ENCODE results near the gene NEK3.
"Not testable (repeated sequence)": the region's sequence is repeated elsewhere in the genome, so short reads cannot be mapped to it uniquely, and the experiment has no call there.

Gene NEK3, protein sequence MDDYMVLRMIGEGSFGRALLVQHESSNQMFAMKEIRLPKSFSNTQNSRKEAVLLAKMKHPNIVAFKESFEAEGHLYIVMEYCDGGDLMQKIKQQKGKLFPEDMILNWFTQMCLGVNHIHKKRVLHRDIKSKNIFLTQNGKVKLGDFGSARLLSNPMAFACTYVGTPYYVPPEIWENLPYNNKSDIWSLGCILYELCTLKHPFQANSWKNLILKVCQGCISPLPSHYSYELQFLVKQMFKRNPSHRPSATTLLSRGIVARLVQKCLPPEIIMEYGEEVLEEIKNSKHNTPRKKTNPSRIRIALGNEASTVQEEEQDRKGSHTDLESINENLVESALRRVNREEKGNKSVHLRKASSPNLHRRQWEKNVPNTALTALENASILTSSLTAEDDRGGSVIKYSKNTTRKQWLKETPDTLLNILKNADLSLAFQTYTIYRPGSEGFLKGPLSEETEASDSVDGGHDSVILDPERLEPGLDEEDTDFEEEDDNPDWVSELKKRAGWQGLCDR

DNA sequence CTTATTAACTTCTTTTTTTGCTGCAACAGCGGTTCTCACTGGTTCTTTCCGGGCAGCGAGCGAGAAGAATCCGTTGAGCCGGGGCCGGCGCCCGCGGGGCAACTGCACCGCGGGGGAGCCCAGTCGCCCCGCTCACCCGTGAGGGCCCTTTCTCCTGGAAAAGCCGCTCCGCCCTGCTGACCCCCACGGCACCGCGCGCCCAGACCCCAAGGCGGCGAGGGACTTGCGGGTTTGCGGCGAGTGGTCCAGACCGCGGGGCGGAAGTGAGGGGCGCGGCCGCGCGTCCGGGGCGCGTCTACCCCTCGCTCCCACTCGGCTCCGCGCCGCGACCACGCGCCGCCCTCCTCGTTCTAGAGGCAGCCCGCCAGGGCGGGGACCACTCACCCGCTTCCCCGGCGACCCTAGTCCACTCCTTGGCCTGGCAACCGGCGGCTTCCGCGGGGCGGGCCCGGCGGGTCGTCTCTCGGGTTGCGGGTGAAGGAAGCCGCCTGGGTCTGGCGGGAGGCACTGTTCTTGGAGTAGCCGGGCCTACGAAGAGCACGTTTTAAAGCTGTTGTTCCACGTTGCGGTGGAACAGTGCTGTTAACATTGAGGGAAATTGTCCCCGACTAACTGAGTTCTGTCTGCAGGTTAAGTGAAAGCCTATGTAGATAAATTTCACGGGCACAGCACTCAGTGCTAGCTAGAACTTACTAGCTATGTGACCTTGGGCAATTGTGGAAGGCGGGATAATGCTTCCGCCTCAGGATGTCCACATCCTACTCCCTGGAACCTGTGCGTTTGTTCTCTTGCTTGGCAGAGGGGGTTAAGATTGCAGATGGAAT lies at the start of gene NEK3:
Gene NEK3, minus strand, starts transcription at position 439 of the 824 bp plus-strand sequence. CDS start 3,406 bp downstream, outside the sequence.
- peak; percentile 68 for DNase-seq

DNA sequence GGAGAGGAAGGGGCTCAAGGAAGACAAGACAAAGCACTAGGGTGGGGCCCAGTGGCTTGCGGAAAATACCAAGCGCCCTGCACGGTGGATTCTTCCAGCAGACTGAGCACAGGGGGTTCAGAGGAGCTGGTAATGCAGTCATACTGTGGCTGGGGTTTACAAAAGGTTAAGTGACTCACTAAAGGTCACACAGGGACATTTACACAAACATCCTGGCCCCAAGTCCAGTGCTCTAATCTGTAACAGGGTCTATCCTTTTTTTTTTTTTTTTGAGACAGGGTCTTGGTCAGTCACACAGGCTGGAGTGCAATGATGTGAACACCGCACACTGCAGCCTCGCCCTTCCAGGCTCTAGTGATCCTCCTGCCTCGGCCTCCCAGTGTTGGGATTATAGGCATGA lies 49.0 kb upstream of the NEK3 start:
- DNase-seq, result not testable (repeated sequence)

DNA sequence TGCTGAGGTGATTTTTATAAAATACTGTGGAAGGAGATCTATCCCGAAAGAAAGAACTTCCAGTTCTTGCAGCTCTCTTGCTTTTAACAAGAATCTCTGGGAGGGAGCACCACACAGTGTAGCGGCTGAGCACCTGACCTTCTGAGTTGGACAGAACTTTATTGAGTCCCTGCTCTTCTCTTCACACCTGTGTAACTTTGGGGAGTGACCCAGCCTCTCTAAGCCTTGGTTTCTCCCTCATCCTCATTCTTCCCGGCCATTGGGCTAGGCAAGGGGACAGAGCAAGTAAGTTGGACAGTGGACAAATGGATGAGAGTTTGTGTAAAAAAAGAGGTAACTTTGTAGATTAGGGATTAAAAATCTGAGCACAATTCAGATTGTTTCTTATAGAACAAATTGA lies 48.5 kb upstream of the NEK3 start:
- DNase-seq, result not testable (repeated sequence)

DNA sequence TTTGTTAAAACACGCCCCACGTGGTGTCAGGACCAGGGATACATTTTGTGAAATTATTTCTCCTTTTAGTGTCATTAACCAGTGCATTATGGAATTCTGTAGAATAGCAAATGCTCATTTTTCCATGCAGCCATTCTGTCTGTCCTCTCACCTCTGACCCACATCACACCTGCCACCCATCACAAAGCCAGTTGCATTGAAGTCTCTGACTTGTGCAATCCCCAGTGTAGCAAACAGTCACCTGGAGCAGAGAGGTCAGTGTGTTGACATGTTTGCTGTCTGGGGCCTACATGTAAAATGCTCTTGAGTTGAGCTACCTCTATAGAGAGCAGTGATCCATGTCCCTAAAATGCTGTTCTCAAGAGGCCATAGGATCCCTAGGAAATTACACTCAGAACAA lies 47.9 kb upstream of the NEK3 start:
- DNase-seq, result not testable (repeated sequence)

DNA sequence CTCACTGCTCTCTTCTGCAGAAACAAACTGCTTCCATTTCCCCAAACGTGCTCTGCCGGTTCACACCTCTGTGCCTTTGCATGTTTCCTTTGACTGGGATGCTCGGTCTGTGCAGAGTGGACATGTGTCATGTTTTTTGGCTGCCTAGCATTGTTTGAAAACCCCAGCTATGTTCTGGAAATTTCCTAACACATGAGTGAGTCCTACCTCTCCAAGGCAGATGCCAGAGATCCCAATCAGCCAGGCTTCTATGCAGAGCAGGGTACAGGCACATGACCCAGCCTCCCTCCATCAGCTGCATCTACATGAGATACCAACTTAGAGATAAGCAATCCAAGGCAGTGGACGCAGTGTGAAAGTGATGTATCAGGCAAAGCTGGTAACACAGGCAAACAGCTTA lies 45.1 kb upstream of the NEK3 start:
- DNase-seq, result peak; percentile 19

DNA sequence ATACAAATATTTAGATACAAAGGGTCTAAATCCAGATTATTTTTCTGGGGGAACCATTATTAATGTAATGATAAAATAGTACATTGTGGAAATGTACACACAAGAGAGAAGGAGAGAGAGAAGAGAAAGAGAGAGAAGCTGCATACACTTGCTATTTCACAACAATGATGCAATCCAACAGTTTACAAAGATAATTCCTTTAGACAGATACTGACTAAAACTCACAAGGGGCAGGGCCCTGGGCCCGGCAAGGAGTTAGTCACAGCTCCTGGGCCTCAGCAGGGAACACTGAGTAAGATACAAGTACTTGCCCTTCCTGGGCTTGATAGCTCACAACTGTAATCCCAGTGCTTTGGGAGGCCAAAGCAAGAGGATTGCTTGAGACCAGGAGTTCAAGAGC lies 44.5 kb upstream of the NEK3 start:
- peak; percentile 96 for DNase-seq

DNA sequence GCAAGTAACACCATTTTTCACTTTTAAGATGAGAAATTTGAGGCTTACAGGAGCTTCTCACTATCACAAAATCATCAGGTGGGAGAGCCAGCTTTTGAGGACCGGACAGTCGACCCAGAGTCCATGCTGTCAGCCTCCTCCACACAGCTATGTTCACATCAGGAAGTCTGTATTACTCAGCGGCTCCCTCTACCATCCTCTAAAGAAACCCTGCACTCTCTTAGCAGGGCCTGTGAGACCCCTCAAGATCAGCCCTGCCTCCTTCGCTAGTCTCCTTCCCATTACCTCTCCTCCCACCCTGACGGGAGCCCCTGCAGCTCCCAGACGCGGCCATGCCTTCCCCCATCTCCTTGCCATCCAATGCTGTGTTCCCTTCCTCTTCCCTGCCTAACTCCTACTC lies 43.1 kb upstream of the NEK3 start:
- DNase-seq, result not testable (repeated sequence)

DNA sequence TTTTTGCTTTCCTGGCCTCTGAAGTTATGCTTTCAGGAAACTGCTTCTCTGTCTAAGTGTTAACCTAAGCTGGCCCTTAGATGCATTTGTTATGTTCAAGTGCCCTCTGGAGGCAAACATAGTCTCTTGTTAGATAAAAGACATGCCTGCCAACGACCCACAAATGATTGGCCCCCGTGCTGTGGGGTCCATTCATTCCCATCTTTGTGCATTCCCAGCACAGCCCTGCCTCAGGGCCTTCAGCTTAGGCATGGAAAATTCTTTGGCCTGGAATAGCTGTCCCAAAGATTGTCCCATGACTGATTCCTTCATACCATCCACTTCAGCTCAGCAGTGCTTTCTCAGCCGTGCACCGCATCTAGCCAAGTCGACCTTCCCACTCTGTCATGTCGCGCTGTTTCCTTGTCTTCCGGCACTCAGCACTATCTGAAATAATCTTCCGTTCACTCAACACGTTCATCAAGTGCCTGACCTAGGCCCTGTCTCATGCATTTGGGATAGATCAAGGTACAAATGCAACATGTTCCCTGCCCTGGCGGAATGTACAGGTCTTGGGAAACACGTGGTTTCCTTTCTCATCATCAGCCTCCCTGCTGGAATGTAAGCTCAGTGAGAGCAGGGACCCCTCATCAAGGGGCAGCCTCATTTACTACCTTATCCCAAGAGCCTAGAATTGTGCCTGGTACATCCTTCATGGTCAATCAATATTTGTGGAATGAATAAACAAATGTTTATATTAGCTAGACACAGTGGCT lies 42.2 kb upstream of the NEK3 start:
- DNase-seq, result peak; percentile 46

DNA sequence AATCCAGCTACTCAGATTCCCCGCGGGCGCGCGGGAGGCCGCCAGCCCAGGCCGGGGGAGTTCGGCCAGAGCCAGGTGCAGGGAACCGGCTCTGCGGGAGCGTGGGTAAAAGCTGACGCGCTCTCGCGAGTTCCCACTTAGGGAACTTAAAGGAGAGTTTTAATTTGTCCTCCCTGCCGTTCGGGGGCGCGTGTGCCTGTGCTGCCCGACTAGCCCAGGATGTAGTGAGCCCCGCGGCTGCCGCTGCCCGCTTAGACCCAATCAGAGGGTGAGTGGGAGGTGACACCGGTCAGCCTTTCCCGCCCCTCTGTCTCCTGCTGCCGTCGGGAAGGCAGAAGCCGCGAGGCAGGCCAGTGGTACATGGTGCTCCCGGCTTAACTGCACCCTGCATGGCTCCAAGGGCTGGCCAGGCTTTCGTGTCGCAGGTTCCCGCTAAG lies 36.0 kb upstream of the NEK3 start:
- DNase-seq, result peak; percentile 68

DNA sequence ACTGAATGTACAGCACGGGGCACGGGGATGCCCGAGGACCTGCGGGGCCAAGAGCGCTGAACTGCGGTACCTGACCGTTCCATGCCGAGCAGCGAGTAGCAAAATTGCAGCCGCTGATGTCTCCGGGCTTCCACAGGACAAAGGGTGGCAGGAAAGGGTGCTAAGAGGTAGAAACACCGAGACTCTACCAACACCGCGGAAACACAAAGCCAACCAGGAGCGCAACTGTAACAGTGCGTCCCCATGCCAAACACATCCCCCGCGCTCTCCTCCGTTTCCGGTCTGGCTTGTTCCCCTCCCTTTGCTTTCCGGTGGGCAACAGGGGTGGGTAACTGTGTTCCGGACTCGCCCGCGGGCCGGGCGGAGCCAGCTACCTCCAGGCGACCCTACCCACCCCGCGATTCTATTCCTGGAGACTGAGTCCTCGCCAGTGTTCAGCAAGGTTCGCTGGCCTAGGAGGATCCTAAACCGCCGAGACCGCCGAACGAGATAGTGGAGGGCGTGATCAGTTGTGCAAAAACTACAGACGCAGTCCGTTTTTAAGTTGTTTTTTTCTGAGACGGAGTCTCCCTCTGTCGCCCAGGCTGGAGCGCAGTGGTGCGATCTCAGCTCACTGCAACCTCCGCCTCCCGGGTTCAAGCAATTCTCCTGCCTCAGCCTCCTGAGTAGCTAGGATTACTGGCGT lies 34.9 kb upstream of the NEK3 start:
- DNase-seq, result peak; percentile 75

DNA sequence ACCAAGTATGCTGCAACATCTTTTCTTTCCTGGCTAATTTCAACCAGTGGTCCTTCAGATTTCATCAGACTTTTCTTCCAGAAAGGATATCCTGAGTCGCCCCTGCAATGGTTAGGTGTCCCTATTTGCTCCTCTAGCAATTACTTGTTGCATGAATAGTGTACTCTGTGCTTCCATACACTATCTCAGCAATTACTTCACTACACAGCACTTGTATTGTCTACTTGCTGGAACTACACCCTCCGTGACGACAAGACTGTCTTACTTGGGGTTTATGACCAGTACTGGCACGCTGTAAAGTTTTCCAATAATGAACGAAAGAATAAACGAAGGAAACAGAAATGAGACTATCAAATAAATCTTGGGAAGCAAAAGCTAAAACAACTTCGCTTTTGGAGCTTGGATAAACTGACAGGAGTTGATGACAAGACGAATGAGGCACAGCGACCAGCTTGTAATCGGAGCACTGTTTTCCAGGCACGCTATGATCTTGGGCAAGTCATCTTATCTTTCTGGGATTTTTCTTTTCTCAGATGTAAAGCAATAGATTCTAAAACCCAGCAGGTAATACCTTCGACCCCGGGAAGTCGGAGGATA lies 34.3 kb upstream of the NEK3 start:
- DNase-seq, result peak; percentile 2

DNA sequence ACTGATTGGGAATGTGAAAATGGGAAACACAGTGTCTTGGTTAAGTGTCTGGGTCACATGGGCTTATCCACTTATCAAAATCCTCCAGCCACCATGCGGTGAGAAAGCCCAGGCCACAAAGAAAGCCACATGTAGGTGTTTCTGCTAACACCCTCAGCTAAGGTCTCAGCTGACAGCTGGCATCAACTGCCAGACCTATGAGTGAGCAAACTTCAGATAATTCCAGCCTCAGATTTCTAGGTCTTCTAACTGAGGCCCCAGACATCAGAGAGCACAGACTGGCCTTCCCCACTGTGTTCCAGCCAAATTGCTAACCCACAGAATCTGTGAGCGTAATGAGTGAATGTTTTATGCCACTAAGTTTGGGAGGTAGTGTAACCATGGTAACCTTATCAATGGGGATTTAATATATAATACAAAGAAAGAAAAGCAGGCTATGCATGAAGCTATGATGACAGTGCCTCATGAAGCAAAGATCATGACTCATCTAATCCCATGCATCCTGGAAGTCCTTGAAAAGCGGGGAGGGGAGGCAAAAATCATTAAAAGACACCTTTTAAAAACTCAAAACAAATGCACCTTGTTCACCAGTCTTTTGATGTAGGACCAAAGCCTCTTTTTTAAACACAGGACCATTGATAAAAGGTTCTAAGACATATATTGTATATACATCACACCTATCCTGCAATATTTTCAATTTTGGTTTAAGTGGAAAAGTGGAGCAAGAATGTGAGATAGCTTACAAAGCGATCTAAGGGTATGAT lies 28.2 kb upstream of the NEK3 start:
- DNase-seq, result peak; percentile 7

DNA sequence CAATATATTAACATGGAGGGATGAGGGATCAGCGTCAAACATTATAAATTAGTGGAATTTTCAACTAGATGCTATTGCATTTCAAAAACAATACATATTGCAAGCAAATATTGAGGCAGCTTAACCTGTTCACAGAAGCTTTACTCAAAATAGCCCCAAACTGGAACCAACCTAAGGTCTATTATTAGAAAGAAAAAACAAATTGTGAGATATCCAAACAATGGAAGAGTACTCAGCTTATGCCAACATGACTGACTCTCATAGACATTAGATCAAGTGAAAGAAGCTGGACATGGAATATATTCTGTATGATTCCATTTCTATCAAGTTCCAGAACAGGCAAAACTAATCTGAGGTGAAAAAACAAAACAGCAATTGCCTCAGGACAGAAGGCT lies 27.6 kb upstream of the NEK3 start:
- DNase-seq, result no peak

DNA sequence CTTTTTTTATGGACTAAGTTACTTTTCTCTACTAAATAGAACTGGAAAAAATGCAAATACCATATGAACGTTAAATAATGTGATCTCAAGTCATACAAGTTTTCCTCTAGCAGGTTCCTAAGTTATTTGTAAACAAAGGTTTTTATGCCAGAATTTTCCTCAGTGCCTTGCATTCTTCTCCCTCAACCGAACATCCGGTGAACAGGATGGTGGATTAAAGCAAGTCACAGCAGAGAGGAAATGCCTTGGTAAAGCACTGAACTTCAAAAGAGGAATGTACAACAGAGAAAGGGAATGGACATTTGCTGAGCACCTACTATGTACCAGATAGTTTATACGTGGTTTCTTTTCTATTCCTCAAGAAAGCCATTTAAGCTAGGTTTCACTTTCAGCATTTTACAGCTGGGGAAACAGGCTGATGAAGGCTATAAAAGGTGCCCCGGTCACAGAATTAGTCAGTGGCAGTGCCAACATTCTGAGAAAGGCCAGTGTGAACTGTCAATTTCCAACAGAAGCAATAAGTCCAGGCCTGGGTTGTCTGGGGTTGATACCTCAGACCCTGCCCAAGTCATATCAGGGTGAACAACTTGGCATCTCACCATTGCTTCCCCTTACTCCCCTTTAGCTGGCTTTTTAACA lies 22.0 kb upstream of the NEK3 start:
- not testable (repeated sequence) for DNase-seq

DNA sequence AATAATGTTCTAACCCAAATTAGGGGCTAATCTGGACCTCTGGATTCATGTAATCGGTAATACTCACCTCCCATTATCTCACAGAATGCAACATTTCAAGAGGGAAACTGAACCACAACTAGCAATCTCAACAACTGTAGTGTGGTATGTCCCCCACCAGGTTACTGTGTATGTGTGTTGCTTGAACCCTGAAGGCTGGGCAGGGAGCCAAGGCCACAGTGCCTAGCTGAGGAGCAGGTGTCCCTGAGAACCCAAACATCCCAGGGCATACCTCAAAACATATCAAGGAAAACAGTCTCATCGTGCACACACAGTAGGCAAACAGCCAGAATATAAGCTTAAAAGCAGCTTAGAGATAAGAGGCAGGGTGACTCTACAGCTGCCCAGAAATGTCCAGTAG lies 20.5 kb upstream of the NEK3 start:
- no peak for DNase-seq

DNA sequence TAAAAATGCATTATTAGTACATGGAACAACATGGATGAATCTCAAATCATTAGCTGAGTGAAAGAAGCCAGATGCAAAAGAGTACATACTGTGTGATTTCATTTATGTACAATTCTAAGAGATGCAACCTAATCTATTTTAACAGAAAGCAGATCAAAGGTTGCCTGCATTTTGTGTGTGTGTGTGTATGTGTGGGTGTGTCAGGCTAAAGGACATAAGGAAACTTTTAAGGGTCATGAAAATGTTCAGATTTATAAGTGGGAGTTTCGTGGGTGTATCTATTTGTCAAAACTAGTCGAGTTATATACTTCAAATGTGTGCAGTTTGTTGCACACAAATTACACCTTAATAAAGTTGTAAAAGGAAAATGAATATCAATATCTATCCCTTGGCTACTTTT lies 17.9 kb upstream of the NEK3 start:
- no peak for DNase-seq

DNA sequence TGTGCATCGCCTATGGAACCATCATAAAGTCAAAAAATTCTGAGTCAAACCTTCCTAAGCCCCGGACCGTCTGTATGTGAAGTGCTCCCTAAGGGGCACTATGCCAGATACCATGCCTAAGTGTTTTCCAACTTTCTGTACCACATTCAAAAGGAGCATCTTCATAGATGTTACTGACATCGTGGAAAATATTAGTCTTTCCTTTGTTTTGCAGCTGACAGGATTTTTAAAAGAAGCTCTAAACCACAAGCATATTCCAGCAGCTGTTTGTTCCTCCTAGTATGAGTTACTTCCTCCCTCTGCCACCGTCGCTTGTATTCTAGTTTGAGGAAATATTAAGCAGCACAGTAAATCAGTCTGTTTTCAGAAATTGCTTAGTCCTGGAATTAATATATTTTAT lies 14.6 kb upstream of the NEK3 start:
- not testable (repeated sequence) for DNase-seq

DNA sequence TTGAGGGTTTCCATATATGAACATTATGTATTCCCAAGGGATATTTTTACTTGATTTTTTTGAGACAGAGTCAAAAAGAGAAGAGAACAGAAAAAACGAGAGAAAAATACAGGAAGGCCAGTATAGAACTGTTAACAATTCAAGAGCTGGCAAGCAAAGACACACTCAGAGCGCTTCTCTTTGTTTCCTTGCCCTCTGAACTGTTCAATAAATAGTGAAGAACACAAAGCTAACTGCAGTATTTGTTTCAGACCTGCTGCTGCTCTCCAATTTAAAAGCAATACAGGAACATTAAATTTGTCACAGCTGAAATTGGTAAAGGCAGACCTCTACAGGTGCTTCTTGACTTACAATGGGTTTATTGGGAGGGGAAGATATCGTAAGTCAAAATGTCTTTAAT lies 14.0 kb upstream of the NEK3 start:
- no peak for DNase-seq

DNA sequence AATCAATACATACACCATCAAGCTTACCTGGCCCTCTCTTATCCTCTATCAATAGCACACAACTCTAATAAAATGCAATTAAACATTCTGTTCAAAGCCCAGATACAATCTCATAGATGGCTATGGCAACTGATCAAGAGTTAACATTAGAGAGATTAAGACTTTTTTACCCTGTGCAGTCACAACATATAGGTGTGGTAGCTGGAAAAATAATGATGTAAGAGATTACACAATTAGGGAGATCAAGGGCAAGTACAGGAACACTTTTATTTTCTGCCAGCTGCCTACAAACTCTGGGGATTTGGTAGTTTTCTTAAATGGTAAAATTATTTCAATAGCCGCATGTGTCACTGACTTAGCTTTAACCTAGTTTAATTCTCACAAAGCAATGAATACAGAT lies 12.3 kb upstream of the NEK3 start:
- DNase-seq, result not testable (repeated sequence)

DNA sequence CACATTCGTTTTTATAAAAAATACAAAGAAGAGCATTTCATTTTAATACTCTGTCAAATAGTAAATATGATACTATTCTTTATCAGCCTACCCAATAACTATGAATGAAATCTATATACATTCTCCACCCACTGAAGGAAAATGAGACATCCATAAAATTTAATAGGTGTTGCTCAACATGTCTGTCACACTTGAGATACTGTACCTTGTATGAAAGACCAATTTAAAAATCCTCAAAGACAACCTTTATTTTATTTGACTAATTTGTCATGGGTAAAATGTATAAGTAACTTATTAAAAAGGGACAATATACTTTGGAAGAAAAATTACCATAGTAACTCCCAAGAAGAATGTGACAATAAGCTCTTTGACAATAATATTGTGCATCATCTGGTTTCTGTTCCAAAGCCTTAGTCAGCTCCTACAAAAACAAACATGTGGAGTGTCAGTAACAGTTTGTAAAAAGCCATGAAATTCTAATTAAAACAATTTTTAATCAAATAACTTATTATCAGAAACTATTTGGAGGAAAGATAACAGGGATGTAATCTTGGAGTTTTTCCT lies 11.5 kb upstream of the NEK3 start:
- not testable (repeated sequence) for DNase-seq
